ENCODE results near the gene SLC30A4.

Gene SLC30A4

DNA sequence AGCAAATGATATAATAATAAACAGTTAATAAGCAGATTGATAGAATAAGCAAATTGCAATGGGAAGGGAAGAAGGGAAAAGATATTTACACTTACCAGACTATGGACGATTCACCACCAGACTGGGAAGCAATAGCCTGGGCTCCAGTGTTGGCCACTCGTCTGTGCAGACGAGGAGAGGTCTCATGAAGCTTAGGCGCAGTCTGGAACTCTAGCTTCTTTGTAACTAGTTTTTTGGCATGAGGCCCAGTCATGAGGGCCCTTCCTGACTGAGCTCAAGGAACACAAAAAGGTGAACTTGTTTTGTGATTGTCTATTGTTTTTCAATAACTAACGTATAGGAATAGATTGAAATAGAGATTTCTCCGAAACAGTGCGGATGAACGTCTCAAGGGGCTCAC lies 80.9 kb downstream of the SLC30A4 start:
- Histone ChIP-seq H3K4me3 (ENCODE audit: low read length, poor library complexity, severe bottlenecking) (no peak overlapping the region), H3K4me1 (ENCODE audit: insufficient read depth, low read length, poor library complexity, severe bottlenecking) (no peaks in the 10 kb centered on the region), H3K36me3 (ENCODE audit: insufficient read depth, low read length) (no peaks in the 10 kb centered on the region), H3K4me2 (ENCODE audit: low read depth, low read length, poor library complexity, severe bottlenecking) (no peak overlapping the region), H2AFZ (ENCODE audit: low read length) (no peak overlapping the region), H4K20me1 (ENCODE audit: insufficient read depth, low read length, poor library complexity, severe bottlenecking) (no peaks in the 10 kb centered on the region), H3K27me3 (ENCODE audit: insufficient read depth, low read length, poor library complexity, severe bottlenecking) (no peaks in the 10 kb centered on the region), H3K9me3 (ENCODE audit: insufficient read depth, low read depth, low read length) (no peaks in the 10 kb centered on the region), H3K79me2 (ENCODE audit: insufficient read depth, low read length) (no peaks in the 10 kb centered on the region), H3K9ac (ENCODE audit: low read depth, low read length, poor library complexity, severe bottlenecking) (no peak overlapping the region), H3K9me2 (replicated peaks; ENCODE audit: low read depth, low read length) (no peaks in the 10 kb centered on the region), H3F3A (ENCODE audit: low read depth) (no peaks in the 10 kb centered on the region)
- no peak for TF ChIP-seq EZH2phosphoT487 (IDR thresholded peaks at IDR 0.05; ENCODE audit: borderline replicate concordance)
- TF ChIP-seq, protein P1, sequence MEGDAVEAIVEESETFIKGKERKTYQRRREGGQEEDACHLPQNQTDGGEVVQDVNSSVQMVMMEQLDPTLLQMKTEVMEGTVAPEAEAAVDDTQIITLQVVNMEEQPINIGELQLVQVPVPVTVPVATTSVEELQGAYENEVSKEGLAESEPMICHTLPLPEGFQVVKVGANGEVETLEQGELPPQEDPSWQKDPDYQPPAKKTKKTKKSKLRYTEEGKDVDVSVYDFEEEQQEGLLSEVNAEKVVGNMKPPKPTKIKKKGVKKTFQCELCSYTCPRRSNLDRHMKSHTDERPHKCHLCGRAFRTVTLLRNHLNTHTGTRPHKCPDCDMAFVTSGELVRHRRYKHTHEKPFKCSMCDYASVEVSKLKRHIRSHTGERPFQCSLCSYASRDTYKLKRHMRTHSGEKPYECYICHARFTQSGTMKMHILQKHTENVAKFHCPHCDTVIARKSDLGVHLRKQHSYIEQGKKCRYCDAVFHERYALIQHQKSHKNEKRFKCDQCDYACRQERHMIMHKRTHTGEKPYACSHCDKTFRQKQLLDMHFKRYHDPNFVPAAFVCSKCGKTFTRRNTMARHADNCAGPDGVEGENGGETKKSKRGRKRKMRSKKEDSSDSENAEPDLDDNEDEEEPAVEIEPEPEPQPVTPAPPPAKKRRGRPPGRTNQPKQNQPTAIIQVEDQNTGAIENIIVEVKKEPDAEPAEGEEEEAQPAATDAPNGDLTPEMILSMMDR (conservative IDR thresholded peaks at IDR 0.05; ENCODE audit: low read length): no peak

DNA sequence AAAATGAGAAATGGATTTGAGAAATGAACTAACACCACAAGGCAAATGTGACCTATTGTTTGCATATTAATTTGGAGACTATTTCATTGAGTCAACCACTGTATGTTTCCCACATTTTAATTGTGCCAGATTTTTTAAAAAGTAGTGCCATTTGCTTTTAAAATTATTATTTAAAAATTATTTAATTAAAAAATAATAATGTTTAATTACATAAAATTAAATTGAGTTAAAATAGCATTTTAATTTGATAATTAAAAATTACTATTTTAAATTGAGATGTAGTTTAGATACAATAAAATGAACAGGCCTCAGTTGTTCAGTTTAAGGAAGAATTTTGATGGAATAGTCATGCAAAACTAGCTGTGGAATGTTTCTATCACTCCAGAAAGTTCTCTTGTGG lies 81.5 kb downstream of the SLC30A4 start:
- Histone ChIP-seq H3K4me2 (ENCODE audit: low read depth, low read length, poor library complexity, severe bottlenecking) (no peak overlapping the region), H3F3A (ENCODE audit: low read depth) (no peaks in the 10 kb centered on the region)
- no peak for TF ChIP-seq EZH2phosphoT487 (IDR thresholded peaks at IDR 0.05; ENCODE audit: borderline replicate concordance)
- TF ChIP-seq, protein P1 (conservative IDR thresholded peaks at IDR 0.05; ENCODE audit: low read length): no peak

DNA sequence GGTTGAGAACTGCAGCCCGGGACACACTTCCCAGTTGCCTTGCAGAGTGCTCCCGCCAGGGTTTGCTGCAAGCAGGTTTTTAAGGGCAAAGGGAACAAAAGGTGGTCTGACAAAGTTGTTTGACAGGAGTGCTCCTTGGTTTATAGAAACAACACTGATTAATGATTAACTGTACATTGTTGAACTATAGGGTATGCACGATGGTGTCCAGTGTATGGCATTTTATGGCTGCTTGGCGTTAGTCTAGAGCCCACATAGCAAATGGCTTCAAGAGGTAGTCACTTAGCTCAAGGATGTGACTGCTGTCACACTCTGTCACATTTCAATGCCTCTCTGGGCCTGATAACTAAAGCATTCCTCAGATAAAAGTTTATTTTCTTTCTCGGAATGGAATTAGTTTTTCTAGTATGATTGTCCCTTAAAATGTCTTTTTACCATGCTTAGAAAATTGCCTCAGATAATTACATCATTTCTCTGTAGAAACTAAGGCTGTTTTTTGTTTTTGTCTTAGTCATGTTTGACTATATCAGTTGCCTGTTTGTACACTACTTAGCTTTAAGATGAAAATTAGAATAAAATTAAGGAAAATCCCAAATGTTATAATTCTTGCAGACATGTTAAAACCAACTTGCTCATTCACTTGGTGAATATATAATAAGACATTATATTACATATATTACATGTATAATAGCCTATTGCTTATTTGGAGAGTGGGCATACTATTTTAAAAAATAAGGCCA lies 82.9 kb downstream of the SLC30A4 start:
- H3K27me3 ChIP-seq (ENCODE audit: insufficient read depth, low read length, poor library complexity, severe bottlenecking): no peaks in the 10 kb centered on the region
- no peaks in the 10 kb centered on the region for H4K20me1 ChIP-seq (ENCODE audit: insufficient read depth, low read length, poor library complexity, severe bottlenecking)
- H3F3A ChIP-seq (ENCODE audit: low read depth): no peaks in the 10 kb centered on the region
- H3K9me3 ChIP-seq (ENCODE audit: insufficient read depth, low read depth, low read length): no peaks in the 10 kb centered on the region
- no peak overlapping the region for H3K4me2 ChIP-seq (ENCODE audit: low read depth, low read length, poor library complexity, severe bottlenecking)
- H3K4me1 ChIP-seq (ENCODE audit: insufficient read depth, low read length, poor library complexity, severe bottlenecking): no peaks in the 10 kb centered on the region
- no peak for TF ChIP-seq EZH2phosphoT487 (IDR thresholded peaks at IDR 0.05; ENCODE audit: borderline replicate concordance)
- TF ChIP-seq, protein P1 (conservative IDR thresholded peaks at IDR 0.05; ENCODE audit: low read length): no peak
- H3K9ac ChIP-seq (ENCODE audit: low read depth, low read length, poor library complexity, severe bottlenecking): no peak overlapping the region
- no peaks in the 10 kb centered on the region for H3K36me3 ChIP-seq (ENCODE audit: insufficient read depth, low read length)
- no peak overlapping the region for H3K4me3 ChIP-seq (ENCODE audit: low read length, poor library complexity, severe bottlenecking)
- no peaks in the 10 kb centered on the region for H3K79me2 ChIP-seq (ENCODE audit: insufficient read depth, low read length)
- no peaks in the 10 kb centered on the region for H3K9me2 ChIP-seq (replicated peaks; ENCODE audit: low read depth, low read length)
- H2AFZ ChIP-seq (ENCODE audit: low read length): no peak overlapping the region

More for the DNA sequence above, 81.5 kb downstream of the SLC30A4 start:
- Histone ChIP-seq H3K9ac (ENCODE audit: low read depth, low read length, poor library complexity, severe bottlenecking) (no peak overlapping the region), H3K9me3 (ENCODE audit: insufficient read depth, low read depth, low read length) (no peaks in the 10 kb centered on the region), H3K36me3 (ENCODE audit: insufficient read depth, low read length) (no peaks in the 10 kb centered on the region), H3K4me1 (ENCODE audit: insufficient read depth, low read length, poor library complexity, severe bottlenecking) (no peaks in the 10 kb centered on the region), H4K20me1 (ENCODE audit: insufficient read depth, low read length, poor library complexity, severe bottlenecking) (no peaks in the 10 kb centered on the region), H3K4me3 (ENCODE audit: low read length, poor library complexity, severe bottlenecking) (no peak overlapping the region), H3K27me3 (ENCODE audit: insufficient read depth, low read length, poor library complexity, severe bottlenecking) (no peaks in the 10 kb centered on the region), H3K79me2 (ENCODE audit: insufficient read depth, low read length) (no peaks in the 10 kb centered on the region), H3K9me2 (replicated peaks; ENCODE audit: low read depth, low read length) (no peaks in the 10 kb centered on the region), H2AFZ (ENCODE audit: low read length) (no peak overlapping the region)

Data from Loucy (cell line).